IPS DF 6.9 (cell line): ENCODE measurements around the gene PROSER3.
"Not testable (repeated sequence)": the region's sequence is repeated elsewhere in the genome, so short reads cannot be mapped to it uniquely, and the experiment has no call there.

Experiments used
- DNase-seq: peaks from one replicate; pipeline ENCODE4 v3.0.0-alpha.2; 2013; ENCODE audit warnings: low read depth, low spot score
- H3K27ac ChIP-seq: one replicate; pipeline ENCODE4 v1.5.1; 2013; ENCODE audit warnings: low read length, control low read depth
- H3K27me3 ChIP-seq: 2 replicates; pipeline ENCODE4 v1.6.1; 2013; ENCODE audit warnings: mild to moderate bottlenecking, low read length; ENCODE audit not compliant: control insufficient read depth, insufficient read depth
- H3K36me3 ChIP-seq: 2 replicates; pipeline ENCODE4 v1.6.1; 2013; ENCODE audit warnings: low read length; ENCODE audit not compliant: control insufficient read depth, insufficient read depth
- H3K4me1 ChIP-seq: 2 replicates; pipeline ENCODE4 v1.6.1; 2013; ENCODE audit warnings: low read length; ENCODE audit not compliant: control insufficient read depth, insufficient read depth
- H3K4me3 ChIP-seq: 2 replicates; pipeline ENCODE4 v1.5.1; 2013; ENCODE audit warnings: mild to moderate bottlenecking, low read length
- H3K9me3 ChIP-seq: 2 replicates; pipeline ENCODE4 v1.6.1; 2013; ENCODE audit warnings: low read length, inconsistent platforms; ENCODE audit not compliant: control insufficient read depth, insufficient read depth
- WGBS: extraction: QIAGEN DNeasy Blood & Tissue Kit; methylation state at CpG from one replicate; pipeline ENCODE4 v1.1.7; 2013; ENCODE audit warnings: mixed read lengths, missing lambda C conversion rate; ENCODE audit not compliant: insufficient read length, insufficient coverage; 5-methylcytosine and 5-hydroxymethylcytosine counted together

The PROSER3 gene

GRCh38 chr19:35793381-35794165 is 35.6 kb downstream of the PROSER3 start:
- no CpG with 5 or more reads among the region's 7 CpGs for WGBS
- Histone ChIP-seq H3K4me3 (no peak overlapping the region), H3K36me3 (no peaks in the 10 kb centered on the region; the same call in 1 of the 2 replicates), H3K27me3 (peaks cover 2% of the 10 kb centered on the region; the same call in 1 of the 2 replicates), H3K9me3 (no peaks in the 10 kb centered on the region), H3K27ac (no peak overlapping the region), H3K4me1 (peaks cover 2% of the 10 kb centered on the region)
- DNase-seq = no peak

- H3K4me1 ChIP-seq, H3K9me3 ChIP-seq, H3K27ac ChIP-seq, H3K27me3 ChIP-seq, H3K4me3 ChIP-seq, H3K36me3 ChIP-seq, DNase-seq: not testable (repeated sequence)
- WGBS = no CpG with 5 or more reads among the region's 1 CpG
These were observed 37.6 kb downstream of the PROSER3 start for GRCh38 chr19:35795564-35795963.

- H3K27me3 ChIP-seq = peaks cover 2% of the 10 kb centered on the region; the same call in 1 of the 2 replicates
- no peak for DNase-seq
- no peaks in the 10 kb centered on the region for H3K36me3 ChIP-seq
- peak overlapping the region; percentile 24; the same call in 1 of the 2 replicates for H3K4me3 ChIP-seq
- peaks cover 2% of the 10 kb centered on the region; the same call in 1 of the 2 replicates for H3K4me1 ChIP-seq
- no CpG with 5 or more reads among the region's 39 CpGs for WGBS
- H3K9me3 ChIP-seq = no peaks in the 10 kb centered on the region
- no peak overlapping the region for H3K27ac ChIP-seq
These were observed 38.9 kb downstream of the PROSER3 start for GRCh38 chr19:35796645-35797542.

GRCh38 chr19:35797663-35798062 is 39.7 kb downstream of the PROSER3 start:
- Histone ChIP-seq H3K27me3 (peaks cover 2% of the 10 kb centered on the region; the same call in 1 of the 2 replicates), H3K4me1 (peaks cover 2% of the 10 kb centered on the region; the same call in 1 of the 2 replicates), H3K9me3 (no peaks in the 10 kb centered on the region), H3K4me3 (peak overlapping the region; percentile 17; the same call in 1 of the 2 replicates), H3K27ac (no peak overlapping the region), H3K36me3 (no peaks in the 10 kb centered on the region)
- no CpG with 5 or more reads among the region's 15 CpGs for WGBS
- no peak for DNase-seq

GRCh38 chr19:35801828-35802227 is 43.9 kb downstream of the PROSER3 start:
- H3K4me1 ChIP-seq = peaks cover 2% of the 10 kb centered on the region; the same call in 1 of the 2 replicates

GRCh38 chr19:35805526-35806102 is 47.6 kb downstream of the PROSER3 start:
- Histone ChIP-seq H3K4me3 (no peak overlapping the region), H3K9me3 (no peaks in the 10 kb centered on the region), H3K27ac (no peak overlapping the region), H3K36me3 (no peaks in the 10 kb centered on the region), H3K27me3 (no peaks in the 10 kb centered on the region), H3K4me1 (no peaks in the 10 kb centered on the region)
- no CpG with 5 or more reads among the region's 5 CpGs for WGBS
- no peak for DNase-seq

More at GRCh38 chr19:35801828-35802227, 43.9 kb downstream of the PROSER3 start:
- WGBS = no CpG with 5 or more reads among the region's 3 CpGs
- H3K36me3 ChIP-seq = no peaks in the 10 kb centered on the region
- no peak overlapping the region for H3K27ac ChIP-seq
- DNase-seq = no peak
- H3K9me3 ChIP-seq = no peaks in the 10 kb centered on the region
- peaks cover 2% of the 10 kb centered on the region; the same call in 1 of the 2 replicates for H3K27me3 ChIP-seq
- no peak overlapping the region for H3K4me3 ChIP-seq

- H3K27ac ChIP-seq = no peak overlapping the region
- H3K4me1 ChIP-seq = no peaks in the 10 kb centered on the region
- H3K9me3 ChIP-seq = no peaks in the 10 kb centered on the region
- no peak overlapping the region for H3K4me3 ChIP-seq
- no peak for DNase-seq
- no peaks in the 10 kb centered on the region for H3K36me3 ChIP-seq
- no peaks in the 10 kb centered on the region for H3K27me3 ChIP-seq
- WGBS = no CpG with 5 or more reads among the region's 18 CpGs
These were observed 48.6 kb downstream of the PROSER3 start for GRCh38 chr19:35806597-35806996.

- Histone ChIP-seq H3K36me3 (no peaks in the 10 kb centered on the region), H3K4me3 (no peak overlapping the region), H3K4me1 (no peaks in the 10 kb centered on the region), H3K27me3 (no peaks in the 10 kb centered on the region), H3K27ac (no peak overlapping the region), H3K9me3 (no peaks in the 10 kb centered on the region)
- no CpG with 5 or more reads among the region's 5 CpGs for WGBS
- no peak for DNase-seq
These were observed 49.7 kb downstream of the PROSER3 start for GRCh38 chr19:35807633-35808032.

- DNase-seq = no peak
- no peaks in the 10 kb centered on the region for H3K4me1 ChIP-seq
- H3K4me3 ChIP-seq = no peak overlapping the region
- no CpG with 5 or more reads among the region's 18 CpGs for WGBS
- H3K27me3 ChIP-seq = no peaks in the 10 kb centered on the region
- no peak overlapping the region for H3K27ac ChIP-seq
- H3K36me3 ChIP-seq = no peaks in the 10 kb centered on the region
- H3K9me3 ChIP-seq = no peaks in the 10 kb centered on the region
These were observed 53.6 kb downstream of the PROSER3 start for GRCh38 chr19:35811317-35812219.
